ENCODE measurements around the gene RPL39L.
"Not testable (repeated sequence)": the region's sequence is repeated elsewhere in the genome, so short reads cannot be mapped to it uniquely, and the experiment has no call there.

Gene RPL39L

GRCh38 chr3:187139126-187139894 lies at the start of gene RPL39L:
RPL39L (minus strand) TSS chr3:187139496; CDS start chr3:187121300, 18,196 bp downstream.
- peak; percentile 96 for DNase-seq

DNA sequence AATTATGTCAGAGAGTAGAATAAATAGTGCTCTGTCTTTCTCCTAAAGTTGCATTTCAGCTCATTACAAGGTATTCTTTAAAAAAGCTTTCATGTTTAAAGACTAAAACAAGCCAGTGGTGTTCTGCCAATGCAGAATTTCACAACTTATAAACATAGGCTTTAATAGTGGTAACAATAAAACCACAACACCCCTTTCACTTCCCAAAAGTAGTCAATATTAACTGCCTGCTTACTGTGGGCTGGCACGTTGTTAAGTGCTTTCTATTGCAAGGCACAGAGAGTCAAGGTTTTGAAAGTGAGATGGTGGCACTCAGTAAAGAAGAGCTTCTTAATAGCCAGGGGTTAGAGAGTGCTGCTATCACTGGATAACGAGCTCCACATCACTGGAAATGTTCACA lies 49.6 kb upstream of the RPL39L start:
- no peak for DNase-seq

DNA sequence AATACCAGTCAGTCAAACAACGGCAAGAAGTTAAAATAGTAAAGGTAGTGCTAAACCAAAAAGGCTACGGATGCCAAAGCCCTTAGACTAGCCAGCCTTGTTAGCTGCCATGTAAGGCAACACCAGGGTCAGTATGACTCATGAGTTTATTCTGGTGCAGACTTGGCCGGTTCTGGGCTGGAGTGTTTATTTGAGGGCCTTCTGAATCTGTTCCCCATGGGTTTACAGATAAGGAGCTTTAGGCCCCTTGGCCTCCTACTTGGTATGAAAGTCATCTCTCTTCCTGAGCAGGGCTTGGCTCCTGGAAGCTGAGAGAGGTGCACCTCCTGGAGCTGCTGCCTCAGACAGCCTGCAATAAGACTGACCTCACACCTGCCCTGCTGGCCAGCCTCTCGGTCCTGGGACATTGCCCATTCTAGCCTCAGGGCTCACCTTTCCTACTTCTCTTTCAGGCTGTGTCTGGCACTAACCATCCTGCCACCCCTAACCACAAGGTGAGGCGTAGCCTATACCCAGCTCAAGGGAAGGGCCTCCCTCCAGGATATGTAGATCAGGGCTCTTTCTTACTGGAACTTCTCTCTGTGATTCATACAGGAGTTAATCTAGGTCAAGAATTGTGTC lies 47.6 kb upstream of the RPL39L start:
- no peak for DNase-seq

GRCh38 chr3:187186375-187186774 lies 47.1 kb upstream of the RPL39L start:
- no peak for DNase-seq

DNA sequence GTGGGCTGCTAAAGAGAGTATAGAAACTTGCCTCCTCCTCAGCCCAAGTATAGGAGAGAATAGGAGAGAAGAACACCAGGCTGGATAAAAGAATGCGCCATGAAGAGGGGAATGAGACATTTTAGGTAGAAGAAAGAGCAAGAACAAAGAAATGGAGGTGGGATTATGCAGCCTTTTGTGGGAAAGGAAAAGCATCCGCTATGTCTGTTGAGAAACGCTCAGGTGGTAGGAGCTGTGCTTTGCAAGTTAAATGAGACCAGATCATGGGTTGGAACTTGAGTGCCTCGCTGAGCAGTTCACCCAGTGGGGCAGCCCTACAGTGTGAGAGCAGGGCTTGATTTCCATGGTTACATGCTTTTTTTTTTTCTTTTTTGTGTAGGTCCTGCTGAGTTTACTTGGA lies 46.5 kb upstream of the RPL39L start:
- DNase-seq: no peak

- DNase-seq: no peak
These were observed 44.6 kb upstream of the RPL39L start for GRCh38 chr3:187183903-187184302.

DNA sequence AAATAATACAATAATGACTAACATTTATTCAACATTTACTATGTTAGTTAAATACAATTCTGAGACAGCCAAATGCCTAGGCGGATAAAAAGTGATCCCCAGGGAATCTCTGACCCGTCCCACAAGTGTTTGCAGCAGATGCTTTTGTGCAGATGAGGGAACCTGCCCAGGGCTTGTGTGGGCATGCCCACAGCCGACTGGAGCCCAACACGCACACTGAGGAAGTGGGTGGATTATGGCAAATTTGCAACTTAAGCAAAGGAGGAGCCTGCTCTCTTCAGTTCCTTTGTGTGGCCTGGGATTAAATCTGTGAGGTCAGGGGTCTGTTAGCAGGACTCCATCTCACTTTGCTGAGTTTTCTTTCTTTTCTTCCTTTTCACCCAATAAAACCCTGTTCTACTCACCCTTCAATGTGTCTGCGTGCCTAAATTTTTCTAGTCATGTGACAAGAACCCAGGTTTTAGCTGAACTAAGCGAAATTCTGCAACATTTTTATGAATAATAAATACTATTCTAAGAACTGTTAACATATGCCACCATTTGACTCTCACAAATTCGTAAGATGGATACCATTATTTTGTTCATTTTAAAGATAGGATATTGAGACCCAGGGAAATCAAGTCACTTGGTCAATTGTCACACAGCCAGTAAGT lies 44.0 kb upstream of the RPL39L start:
- no peak for DNase-seq

GRCh38 chr3:187181454-187182170 lies 42.3 kb upstream of the RPL39L start:
- DNase-seq: no peak

DNA sequence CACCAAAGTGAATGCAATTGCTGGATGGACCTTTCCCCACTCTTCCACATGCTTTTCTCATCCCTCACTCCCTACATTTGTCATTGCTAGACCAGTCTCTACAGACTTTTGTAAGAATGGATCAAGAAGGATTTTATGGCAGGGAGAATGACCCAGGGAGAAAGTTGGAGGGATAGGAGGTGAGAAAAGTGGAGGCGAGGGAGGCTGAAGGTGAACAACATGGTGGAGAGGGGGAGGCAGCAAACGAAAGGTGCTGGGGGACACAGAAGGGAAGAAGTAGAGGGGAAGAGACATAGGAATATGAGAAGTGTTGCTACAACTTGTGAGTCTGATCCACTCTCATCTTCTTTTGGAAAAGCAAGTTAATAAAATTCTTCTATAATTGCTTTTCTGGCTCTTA lies 33.6 kb upstream of the RPL39L start:
- DNase-seq: no peak

- not testable (repeated sequence) for DNase-seq
These were observed 31.6 kb upstream of the RPL39L start for GRCh38 chr3:187170911-187171310.

GRCh38 chr3:187169231-187169960 lies 30.1 kb upstream of the RPL39L start:
- DNase-seq: no peak

DNA sequence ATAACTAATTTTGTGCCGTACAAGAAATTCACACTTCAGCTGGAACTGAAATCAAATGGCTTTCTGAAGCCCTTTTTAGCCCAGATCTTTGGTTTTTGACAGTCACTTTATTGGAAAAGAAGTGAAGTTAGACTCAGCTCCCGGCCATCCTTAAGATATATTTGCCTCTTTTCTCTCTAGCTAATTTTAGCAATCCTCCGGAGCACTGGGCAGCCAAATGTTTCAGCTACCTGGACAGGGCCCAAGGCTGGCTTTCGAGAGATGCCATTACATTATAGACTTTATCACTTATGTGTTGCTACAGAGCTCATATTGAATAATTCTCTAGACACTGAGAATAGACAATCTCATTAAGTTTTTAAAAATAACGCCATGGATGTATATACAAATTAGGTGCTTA lies 28.5 kb upstream of the RPL39L start:
- DNase-seq: no peak

DNA sequence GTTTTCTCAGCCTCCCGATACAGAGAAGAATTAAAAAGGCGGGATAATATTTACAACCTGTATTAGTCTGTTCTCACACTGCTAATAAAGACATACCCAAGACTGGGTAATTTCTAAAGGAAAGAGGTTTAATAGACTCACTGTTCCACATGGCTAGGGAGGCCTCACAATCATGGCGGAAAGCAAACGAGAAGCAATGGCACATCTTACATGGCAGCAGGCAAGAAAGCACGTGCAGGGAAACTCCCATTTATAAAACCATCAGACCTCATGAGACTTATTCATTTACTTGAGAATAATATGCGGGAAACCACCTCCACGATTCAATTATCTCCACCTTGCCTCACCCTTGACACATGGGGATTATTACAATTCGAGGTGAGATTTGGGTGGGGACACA lies 27.5 kb upstream of the RPL39L start:
- DNase-seq: no peak

- peak; percentile 58 for DNase-seq
These were observed 25.8 kb upstream of the RPL39L start for GRCh38 chr3:187165144-187165543.

DNA sequence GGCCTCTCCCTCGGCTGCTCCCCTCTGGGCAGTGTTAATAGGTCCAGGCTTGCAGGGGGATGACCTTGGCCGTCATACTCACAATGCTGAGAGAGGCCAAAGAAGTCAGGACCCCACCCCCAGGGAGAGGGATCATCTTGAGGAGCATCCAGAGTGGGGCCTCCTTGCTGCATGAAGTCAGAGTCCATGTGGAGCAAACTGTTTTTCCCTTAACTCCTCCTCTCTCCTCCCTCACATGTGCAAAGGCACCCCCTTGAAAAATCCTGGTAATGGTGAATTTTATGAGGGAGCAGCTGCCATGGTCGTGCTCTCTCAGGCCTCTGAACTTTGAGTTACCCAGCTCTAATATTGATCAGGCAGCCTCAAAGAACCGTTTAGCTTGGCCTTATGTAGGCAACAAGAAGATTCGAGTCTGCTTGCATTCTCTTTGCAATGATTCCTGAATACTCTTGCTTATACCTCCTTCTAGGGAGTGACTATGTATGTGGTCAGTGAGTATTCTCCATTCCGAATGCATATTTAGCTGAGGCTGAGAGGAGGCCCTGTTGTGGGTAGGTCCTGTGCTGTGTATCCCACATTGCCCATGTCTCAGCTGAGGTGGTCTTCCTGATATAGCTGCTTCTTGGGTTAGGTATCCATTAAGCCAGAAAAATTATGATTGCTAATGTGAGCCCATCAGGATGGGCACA lies 23.1 kb upstream of the RPL39L start:
- DNase-seq: no peak

GRCh38 chr3:187161556-187161955 lies 22.3 kb upstream of the RPL39L start:
- DNase-seq: no peak

- DNase-seq: peak; percentile 76
These were observed 11.3 kb upstream of the RPL39L start for GRCh38 chr3:187150599-187150998.

- no peak for DNase-seq
These were observed 10.9 kb upstream of the RPL39L start for GRCh38 chr3:187150186-187150585.

GRCh38 chr3:187146389-187146788 lies 7.1 kb upstream of the RPL39L start:
- no peak for DNase-seq

DNA sequence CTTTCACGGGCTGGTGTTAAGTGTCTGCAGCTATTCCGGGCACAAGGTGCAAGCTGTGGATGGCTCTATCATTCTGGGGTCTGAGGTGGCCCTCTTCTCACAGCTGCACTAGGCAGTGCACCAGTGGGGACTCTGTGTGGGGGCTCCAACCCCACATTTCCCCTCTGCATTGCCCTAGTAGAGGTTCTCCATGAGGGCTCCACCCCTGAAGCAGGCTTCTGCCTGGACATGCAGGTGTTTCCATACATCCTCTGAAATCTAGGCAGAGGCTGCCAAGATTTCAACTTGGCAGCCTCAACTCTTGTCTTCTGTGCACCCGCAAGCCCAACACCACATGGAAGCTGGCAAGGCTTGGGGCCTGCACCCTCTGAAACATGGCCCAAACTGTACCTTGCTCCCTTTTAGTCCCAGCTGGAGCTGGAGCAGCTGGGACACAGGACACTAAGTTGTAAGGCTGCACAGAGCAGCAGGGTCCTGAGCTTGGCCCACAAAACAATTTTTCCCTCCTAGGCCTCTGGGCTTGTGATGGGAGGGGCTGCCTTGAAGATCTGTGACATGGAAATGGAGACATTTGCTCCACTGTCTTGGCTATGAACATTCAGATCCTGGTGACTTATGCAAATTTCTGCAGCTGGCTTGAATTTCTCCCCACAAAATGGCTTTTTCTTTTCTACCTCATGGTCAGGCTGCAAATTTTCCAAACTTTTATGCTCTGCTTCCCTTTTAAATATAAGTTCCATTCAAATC lies 6.0 kb upstream of the RPL39L start:
- no peak for DNase-seq

GRCh38 chr3:187139895-187140253 lies 578 bp upstream of the RPL39L start:
- no peak for DNase-seq
